ENCODE results near the gene COL4A3. TPM values are rescaled to one million over a fixed set of nuclear protein-coding genes. Genes with fewer than 3 reads are reported as not detected.
A peak's percentile ranks its signal among the peaks of the same experiment; 100 is the strongest.
"Not testable (repeated sequence)": the region's sequence is repeated elsewhere in the genome, so short reads cannot be mapped to it uniquely, and the experiment has no call there.

Gene COL4A3
- total RNA-seq, 1 donor from 2014 or later, result 16.0 TPM

GRCh38 chr2:227154986-227155774 lies 9.2 kb upstream of the COL4A3 start:
- DNase-seq (ENCODE audit: low spot score), result no peak

DNA sequence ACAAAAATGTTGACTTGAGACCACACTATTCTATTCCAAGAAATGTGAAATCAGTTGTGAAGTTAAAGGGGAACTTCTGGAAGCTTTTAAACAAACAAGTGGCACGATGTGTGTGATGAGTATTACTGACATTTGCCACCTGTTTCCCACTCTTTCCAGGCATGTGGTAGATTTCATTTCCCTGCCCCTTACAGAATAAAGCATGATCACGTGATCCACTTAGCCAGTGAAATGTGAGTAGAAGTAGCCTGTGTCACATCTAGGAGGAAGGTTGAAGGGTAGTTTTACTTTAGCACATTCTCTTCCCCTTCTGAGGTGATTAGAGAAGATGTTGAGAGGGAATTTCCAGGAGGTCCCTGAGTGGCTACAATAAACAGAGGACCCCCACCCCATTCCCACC lies 4.3 kb upstream of the COL4A3 start:
- no peak for DNase-seq (ENCODE audit: low spot score)

- DNase-seq (ENCODE audit: low spot score), result no peak
Observed at GRCh38 chr2:227161947-227162346, 2.5 kb upstream of the COL4A3 start.

DNA sequence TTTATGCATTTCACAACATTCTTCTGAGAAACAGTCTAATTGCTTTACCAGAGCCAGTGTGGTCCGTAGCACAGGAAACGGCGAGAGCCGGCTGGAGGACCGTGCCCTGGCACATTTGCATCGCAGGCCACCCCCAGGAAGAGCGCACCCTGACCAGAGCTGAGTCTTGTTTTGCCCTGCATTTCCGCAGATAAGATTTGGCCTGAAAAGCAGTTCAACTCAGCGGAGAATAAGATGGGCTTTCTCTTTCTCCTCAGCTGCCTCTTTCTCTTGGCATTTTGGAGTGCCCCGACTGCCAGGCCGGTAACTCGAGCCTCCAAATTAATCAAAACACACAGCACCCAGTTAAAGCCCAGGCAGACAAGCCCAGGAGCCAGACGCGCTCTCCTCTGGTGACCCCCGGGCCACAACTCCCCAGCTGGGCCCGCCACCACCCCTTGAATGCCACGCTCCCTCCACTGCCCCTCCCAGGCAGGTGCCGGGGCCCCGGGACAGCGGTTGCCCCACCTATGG lies 883 bp upstream of the COL4A3 start:
- DNase-seq (ENCODE audit: low spot score), result no peak

- DNase-seq (ENCODE audit: low spot score), result peak; percentile 39
Observed at GRCh38 chr2:227164763-227165291, 403 bp downstream of the COL4A3 start.

- not testable (repeated sequence) for DNase-seq (ENCODE audit: low spot score)
Observed at GRCh38 chr2:227171779-227172178, 7.4 kb downstream of the COL4A3 start.

DNA sequence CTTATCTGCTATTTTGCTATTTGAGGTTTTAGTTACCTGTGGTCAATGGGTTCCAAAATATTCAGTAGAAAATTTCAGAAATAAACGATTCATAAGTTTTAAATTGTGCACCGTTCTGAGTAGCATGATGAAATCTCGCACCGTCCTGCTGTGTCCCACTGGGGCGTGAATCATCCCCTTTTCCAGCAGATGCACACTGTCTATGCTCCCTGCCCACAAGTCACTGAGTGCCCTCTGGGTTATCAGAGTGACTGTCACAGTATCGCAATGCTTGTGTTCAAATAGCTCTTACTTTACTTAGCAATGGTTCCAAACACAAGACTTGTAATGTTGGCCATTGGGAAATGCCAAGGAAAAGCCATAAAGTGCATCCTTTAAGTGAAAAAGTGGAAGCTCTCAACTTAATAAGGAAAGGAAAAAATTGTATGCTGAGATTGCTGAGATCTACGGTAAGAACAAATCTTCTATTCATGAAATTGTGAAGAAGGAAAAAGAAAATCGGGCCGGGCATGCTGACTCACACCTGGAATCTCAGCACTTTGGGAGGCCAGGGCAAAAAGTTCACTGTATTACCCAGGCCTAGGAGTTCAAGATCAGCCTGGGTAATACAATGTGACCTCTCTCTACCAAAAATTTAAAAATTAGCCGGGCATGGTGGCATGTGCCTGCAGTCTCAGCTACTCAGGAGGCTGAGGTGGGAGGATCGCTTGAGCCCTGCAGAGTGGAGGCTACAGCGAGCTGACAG lies 13.3 kb downstream of the COL4A3 start:
- no peak for DNase-seq (ENCODE audit: low spot score)

DNA sequence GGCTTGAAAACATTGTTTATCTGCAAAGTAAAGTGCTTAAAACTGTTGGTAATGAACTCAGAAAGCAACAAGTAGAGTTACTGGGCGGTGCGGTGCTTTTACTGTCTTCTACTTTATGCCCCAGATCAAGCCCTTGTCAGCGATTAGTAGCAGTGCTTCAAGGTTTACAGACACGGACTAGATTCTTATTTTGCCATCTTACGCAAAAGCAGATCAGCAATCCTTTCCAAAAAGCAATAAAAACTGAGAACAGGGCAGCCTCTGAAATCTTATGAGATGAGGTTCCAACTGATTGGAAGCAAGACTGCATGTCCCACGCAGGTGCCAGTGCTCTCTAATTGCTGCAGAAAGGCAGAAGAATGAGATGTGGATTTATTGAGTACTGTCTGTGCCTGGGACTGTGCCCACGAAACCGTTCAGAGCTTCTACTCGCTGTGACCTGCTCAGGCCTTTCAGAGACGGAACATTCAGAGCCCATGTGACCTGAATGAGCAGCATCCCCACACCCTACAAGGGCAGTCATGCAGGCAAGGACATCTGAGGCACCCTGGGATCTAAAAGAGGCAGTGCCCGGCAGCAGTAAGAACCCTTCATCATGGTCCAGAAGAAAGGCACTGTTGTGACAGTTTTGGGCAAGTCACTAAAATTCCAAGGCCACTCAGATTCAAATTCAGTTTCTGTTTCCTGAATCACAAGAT lies 15.7 kb downstream of the COL4A3 start:
- DNase-seq (ENCODE audit: low spot score), result peak; percentile 24

GRCh38 chr2:227180770-227181169 lies 16.3 kb downstream of the COL4A3 start:
- no peak for DNase-seq (ENCODE audit: low spot score)

DNA sequence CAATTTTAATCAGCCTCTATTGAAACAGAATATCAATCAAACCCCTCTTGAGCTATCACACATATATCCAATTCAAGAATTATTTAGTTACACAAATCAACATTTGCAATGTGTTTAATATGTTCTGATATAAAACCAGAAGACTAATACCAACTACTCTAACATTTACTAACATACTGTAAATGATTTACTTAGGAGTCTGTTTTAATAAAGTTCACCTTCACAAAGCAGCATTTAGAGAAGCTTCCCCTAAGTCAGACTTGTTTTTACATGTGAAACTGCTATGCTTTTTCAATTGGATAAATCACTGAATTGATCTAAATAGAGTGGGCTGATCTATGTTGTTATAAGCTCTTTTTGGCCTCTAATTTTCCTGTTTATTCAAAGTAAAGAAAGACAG lies 18.3 kb downstream of the COL4A3 start:
- no peak for DNase-seq (ENCODE audit: low spot score)

- DNase-seq (ENCODE audit: low spot score), result peak; percentile 70
Observed at GRCh38 chr2:227183657-227184367, 19.4 kb downstream of the COL4A3 start.

- no peak for DNase-seq (ENCODE audit: low spot score)
Observed at GRCh38 chr2:227185615-227186232, 21.3 kb downstream of the COL4A3 start.

- DNase-seq (ENCODE audit: low spot score), result no peak
Observed at GRCh38 chr2:227186751-227187150, 22.3 kb downstream of the COL4A3 start.

DNA sequence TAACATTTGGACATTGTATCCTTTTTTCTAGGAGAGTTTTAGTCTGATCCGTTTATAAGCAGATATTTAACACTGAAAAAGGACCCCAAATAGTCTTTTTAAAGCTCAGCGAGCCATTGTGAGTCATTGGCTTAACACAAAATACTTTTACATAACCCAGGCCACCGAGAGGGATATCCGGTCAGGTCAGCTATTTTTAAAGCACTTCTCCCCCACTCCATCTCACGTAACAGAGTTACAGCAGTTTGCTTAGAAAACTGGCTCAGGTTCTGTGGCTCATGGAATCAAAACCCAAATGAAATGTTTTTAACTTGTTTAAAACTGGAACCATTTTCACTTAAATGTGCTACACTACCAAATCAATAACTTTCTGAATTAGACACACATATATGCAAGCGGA lies 23.9 kb downstream of the COL4A3 start:
- no peak for DNase-seq (ENCODE audit: low spot score)

DNA sequence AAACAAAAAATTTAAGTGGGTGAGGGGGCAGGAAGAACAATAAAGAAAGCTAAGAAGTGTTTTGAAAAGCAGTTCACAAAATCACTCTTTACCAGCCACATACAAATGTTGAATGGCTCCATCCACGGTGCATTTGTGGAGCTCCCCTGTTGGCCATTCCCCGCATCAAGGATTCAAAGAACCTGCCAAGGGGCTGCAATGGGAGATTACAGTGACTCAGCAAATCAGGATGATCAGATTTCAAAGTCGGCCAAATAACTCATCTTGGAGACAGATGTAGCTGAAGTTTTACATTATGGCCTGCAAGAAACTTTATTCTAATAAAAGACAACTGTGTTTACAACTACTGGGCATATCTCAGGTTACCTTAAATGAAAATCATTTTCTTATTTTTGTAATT lies 26.9 kb downstream of the COL4A3 start:
- no peak for DNase-seq (ENCODE audit: low spot score)

- no peak for DNase-seq (ENCODE audit: low spot score)
Observed at GRCh38 chr2:227192491-227192890, 28.1 kb downstream of the COL4A3 start.

DNA sequence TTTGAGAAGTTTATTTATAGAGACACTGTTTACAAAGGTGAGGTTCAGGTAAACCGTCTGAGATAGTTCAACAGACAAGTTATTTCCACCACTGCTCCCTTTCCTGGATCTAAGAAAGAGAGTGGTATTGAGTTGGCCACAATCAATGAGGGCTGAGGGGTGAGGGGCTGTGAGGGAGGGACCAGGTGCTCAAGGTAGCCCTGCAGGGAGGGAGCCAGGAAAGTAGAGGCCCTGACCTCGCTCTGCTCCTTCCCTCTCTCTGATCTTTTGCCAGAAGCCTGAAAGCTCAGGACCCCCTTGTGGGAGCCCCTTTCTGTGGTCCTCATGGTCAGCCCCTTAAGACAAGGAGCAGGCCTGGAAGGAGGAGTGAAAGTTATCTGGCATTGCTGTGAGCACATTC lies 29.8 kb downstream of the COL4A3 start:
- DNase-seq (ENCODE audit: low spot score), result no peak

GRCh38 chr2:227198866-227199265 lies 34.4 kb downstream of the COL4A3 start:
- no peak for DNase-seq (ENCODE audit: low spot score)

- no peak for DNase-seq (ENCODE audit: low spot score)
Observed at GRCh38 chr2:227201771-227202170, 37.3 kb downstream of the COL4A3 start.

GRCh38 chr2:227204452-227204851 lies 40.0 kb downstream of the COL4A3 start:
- no peak for DNase-seq (ENCODE audit: low spot score)

DNA sequence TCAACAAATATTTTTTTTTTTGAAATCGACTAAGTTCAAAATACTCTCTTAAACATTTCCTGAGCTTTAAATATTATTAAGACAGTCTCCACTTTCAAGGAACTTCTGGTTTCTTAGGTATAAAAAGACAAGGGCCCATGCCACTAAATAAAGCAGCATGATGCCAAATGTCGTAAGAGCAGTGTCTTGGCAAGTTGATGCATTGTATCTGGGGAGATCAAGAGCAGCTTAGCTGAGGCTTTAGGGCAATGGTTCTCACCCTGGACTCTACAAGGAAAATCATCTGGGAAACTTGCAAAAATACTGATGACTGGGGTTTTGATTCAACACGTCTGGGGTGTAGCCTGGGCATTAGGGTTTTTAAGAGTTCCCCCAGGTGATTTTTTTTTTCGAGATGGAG lies 41.3 kb downstream of the COL4A3 start:
- no peak for DNase-seq (ENCODE audit: low spot score)
